GM21786 (cell line): ENCODE data around the gene IGF2R.
"Not testable (repeated sequence)": the region's sequence is repeated elsewhere in the genome, so short reads cannot be mapped to it uniquely, and the experiment has no call there.

Experiments used
- ATAC-seq: cut with Tn5 transposase; IDR thresholded peaks from one replicate; pipeline ENCODE4 v1.9.1; 2021; ENCODE audit not compliant: unreplicated experiment

Gene IGF2R

DNA sequence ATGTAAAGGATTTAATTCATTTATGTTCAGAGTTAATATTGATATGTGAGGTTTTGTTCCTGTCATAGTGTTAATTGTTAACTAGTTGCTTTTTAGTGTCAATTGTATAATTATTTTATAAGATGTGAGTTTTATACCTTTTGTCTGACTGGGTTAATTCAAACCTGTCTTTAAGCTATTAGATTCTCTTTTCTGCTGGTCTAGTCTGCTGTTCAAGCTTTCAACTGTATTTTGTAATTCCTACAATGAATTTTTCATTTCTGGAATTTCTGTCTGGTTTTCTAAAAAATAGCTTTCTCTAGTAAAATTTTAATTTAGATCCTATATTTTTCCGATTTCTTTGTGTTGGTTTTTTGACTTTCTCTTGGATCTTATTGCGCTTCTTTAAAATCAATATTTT, 26.5 kb downstream of the IGF2R start:
- no peak for ATAC-seq

DNA sequence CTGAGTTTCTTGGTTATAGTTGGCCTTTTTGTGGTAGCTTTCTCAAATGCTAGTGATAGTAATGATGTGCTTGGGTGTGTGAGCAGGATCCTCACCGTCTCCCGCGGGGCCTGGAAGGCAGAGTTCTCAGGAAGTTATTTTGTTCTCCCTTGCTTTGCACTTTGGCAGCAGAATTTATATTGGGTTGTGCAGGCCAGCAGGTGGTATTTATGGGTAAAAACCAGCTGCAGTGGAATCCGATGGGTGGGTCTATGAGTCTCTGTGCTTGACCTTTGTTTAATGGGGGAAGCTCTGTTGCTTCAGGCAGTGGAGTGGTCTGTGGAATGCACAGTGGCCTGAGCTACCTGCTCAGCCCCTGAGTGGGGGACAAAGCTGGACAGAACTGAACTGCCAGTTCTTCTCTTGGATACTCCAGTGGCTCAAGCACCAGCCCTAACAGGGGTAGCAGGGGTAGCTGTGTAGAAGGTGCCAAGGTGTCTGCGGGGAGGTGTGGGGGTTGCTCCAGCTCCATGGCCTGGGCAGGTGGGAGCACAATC, 27.3 kb downstream of the IGF2R start:
- ATAC-seq = no peak

DNA sequence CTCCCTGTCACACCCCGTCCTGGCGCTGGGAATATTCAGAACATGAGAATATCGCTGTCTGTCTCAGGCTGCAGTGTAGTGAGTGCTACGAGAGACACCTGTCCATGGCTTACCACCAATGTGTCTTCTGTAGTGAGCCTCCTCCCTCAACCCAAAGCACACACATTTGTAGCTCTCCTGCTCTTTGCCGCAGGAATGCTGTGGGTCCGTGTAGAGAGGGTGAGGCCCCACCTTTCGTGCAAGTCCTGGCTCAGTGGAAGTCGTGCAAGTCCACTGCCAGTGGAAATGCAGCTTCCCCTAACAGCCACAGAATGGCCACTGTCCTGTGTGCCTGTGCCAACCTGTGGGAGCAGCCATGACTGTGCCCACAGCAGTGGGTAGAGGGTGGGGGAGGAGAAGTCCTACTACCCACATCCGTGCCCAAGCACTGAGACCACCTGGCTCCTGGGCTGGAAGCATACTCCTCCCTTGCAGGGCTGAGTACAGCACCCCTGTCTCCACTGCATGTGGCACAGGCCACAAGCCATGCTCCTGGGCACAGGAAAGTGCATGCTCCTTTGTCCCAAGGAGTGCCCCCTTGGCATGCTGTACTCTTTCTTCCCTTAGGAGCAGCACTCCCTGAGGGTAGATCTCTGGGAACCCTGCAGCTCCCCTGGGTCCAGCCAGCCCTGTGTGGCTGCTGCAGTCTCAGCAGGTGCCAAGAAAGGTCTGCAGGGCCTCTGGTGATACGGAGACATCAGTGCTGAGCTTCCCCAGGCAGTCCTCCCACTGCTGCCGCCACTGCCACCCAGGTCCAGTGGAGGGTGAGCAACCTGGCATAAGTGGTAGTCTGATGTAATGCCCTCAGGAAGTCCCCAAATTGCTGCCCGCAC, 28.0 kb downstream of the IGF2R start:
- no peak for ATAC-seq

DNA sequence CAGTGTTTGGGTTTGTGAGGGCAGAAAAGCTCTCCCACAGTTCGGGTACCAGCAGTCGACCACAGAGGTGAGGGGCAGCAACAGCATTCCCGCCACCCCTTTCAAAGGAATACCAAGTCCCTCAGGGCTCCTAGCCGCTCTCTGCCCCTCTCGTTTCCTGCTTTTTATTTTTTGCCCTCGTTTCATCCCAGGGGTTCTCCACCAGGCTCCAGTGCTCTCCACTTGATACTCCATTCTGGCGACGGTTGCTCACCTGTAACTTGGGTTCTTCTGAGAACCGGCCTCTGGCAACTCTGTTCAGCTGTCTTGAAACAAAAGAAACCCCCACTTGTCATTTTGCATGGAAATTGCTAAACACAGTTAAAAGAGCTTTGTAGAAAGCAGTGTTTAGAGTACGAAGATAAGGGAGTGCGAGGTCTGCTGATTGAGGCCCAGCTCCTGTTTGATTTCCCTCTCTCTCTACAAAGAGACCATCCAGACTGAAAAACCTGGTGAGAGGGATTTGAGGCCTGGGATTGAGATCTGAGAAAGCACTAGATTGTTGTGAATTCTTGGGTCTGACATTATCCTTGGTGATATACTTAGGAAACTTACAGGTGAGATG, 28.7 kb downstream of the IGF2R start:
- no peak for ATAC-seq

DNA sequence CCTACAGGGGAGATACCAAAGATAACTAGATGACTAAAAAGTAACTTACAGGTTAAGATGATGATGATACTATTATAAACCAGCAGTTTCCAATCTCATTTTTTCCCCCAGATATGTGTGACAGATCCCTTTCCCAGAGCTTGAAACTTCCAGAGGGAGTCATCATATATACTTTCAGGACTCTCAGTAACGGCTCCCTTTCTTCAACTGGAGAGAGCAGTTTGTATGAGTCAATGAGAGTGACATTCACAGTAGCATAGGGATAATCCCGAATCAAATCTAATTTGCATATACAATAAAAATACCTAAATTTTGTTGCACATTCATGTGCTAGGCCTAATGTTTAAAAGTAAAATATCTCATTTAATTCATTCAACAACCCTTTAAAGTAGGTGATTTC, 29.7 kb downstream of the IGF2R start:
- ATAC-seq = no peak

DNA sequence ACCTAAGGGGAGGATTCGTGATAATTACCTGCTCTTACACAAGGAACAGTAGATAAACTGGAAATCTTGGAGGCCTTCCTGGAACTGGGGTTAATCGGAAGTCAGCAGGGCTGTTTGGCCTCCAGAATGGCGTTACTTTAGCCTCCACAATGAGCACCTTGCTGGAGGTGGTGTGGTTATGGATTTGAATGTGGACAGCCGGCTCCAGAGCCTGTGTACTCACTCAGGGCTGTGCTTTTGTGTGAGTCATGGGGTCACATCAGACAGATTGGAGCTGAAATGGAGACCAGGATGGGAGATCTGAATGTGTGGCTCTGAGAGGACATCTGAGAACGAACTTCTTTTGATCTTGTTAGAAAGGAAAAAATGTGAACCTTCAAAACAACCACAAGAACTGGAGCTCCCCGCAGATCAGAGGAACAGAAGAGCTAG, 30.4 kb downstream of the IGF2R start:
- no peak for ATAC-seq

DNA sequence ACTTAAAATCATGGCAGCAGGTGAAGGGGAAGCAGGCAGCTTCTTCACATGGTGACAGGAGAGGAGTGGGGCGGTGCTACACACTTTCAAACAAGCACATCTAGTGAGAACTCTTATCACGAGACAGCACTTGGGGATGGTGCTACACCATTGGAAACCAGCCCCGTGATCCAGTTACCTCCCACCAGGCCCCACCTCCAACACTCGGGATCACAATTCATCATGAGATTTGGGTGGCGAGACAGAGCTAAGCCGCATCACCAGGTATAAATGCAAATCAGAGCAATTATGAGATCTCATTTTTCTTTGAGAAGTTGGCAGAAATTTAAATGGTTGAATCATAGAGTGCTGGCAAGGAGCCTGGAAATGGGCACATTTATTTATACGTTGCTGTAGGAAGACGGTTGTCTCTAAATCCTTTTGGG, 31.4 kb downstream of the IGF2R start:
- ATAC-seq = no peak

DNA sequence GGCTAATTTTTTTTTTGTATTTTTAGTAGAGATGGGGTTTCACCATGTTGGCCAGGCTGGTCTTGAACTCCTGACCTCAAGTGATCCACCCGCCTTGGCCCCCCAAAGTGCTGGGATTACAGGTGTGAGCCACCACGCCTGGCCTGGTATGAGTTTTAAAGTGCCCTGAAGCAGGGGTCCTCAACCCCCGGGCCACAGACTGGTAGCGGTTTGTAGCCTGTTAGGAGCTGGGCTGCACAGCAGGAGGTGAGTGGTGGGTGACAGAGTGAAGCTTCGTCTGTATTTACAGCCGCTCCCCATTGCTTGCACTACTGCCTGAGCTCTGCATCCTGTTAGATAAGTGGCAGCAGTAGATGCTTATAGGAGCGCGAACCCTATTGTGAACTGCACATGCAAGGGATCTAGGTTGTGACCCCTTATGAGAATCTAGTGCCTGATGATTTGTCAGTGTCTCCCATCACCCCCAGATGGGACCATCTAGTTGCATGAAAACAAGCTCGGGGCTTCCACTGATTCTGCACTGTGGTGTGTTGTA, 32.1 kb downstream of the IGF2R start:
- ATAC-seq = not testable (repeated sequence)

DNA sequence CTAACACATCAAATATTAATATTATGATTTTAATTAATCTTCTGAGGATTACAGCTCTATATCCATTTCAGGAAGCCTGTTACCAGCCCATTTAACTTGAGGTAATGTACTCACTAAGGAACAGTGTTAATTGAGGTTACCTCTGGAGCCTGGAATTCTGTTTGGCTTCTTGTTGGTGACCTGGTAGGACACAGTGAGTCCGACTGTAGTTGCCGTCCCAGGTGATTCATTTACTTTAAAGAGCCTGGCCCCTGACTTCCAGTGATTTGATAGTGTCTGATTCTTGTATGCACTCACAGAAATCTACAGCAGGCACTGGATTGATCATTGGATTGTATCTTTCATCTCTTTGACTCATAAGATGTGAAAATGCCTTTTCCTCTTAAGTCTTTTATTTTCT, 34.0 kb downstream of the IGF2R start:
- ATAC-seq = no peak

DNA sequence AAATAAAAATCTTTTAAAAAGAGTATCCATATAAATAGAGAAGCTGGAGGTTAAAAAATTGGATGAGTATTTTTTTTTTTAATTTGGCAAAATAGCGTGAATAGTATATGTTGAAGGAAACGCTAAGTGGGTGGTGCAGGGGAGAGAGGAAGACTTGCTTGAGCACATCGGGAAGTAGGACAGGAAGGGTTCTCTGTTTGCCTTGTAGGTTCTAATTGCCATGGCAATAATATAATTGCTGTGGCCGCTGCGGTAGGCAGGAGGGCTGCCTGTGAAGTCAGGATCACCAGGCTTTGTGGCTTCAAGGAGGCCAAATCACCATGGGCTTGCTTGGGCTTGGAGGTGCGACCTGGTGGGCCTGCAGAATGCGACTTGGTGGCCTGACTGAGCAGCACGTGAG, 35.1 kb downstream of the IGF2R start:
- no peak for ATAC-seq

DNA sequence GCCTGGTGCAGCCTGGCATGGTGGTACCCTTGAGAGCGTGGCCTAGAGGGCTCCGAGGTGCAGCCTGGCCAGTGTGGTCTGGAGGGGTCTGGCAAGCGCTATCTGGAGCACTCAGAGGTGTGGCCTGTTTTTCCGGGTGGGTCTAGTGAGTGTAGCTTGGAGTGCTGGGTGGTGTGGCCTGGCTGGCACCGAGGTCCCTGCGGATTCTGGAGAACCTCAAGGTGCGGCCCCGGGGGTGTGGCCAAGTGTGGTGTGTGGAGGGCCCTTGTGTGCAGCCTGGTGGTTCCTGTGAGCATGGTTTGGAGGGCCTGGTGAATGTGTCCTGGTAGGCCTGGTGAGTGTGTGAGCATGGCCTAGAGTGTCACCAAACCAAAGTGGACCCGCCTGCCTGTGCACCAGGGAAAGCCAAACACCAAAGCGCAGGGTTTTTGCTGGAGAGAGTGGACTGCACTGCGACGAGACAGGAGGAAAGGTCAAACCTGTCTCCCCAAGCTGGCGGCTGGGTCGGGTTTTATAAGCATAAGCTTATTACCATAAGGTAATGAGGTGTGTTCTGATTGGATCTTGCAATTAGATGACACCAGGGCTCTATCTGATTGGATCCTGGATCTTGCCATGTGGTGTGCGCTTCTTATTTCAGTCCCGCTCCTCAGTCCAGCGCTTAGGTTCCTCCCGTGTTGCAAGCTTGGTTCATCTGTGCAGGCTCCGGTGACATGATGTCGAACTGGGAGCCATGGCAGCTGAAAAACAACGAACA, 35.7 kb downstream of the IGF2R start:
- ATAC-seq = no peak

DNA sequence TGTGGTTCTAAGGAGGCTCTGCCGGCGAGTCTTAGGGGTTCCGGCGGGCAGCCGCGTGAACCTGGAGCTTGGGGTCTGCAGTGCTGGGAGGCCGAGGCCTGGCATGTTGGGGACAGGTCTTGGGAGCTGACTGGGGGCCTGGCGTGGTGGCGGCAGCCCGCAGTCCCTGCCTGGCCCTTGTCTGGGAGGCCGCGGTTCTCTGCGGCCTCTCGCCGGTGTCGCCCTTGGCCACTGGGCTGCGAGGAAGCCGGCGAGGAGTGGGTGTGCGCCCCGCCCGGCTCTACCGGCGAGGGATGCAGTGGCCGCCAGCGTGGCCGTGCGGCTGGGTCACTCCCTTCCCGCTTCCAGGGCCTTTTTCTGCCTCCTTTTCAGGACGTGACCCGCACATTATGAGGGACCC, 36.3 kb downstream of the IGF2R start:
- ATAC-seq = no peak

DNA sequence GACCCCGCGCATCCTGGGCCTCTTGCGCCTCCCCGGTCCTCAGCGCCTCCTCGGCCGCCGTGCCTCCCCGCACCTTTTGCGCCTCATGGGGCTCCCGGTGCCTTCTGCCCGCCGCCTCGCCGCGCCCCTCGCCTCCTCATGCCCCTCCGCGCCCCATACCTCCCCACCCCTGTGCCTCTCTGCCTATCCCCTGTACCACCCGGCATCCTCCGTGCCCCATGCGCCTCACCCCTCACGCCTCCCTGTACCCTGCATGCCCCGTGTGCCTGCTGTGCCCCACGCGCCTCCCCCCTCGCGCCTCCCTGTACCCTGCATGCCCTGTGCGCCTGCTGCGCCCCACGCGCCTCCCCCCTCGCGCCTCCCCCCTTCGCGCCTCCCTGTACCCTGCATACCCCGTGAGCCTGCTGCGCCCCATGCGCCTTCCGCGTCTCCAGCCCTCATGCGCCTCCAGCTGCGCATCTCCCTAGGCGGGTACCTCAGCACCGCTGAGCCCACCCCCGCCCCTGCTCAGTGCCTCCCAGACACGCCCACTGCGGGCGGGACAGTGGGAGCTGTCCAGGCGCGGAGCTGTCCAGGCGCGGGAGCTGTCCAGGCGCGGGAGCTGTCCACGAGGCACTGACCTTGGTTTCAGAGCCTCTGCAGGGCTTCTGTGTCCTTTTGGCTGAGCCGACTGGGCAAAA, 37.1 kb downstream of the IGF2R start:
- no peak for ATAC-seq

DNA sequence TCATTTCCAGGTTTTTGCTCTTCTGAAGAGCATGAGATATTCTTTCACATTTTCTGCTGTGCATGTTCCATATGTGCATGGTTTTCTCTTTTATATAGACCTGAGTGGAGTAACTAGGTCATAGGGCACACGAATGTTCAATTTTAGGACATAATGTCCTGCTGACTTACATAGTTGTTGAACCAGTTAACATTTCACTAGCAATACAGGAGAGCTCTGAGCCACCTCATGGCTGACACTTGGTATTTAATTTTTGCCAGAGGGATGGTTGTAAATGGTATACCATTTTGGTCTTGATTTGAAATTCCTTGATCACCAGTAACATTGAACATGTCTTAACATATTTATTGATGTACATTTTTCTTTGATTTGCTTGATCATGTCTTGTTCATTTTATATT, 38.3 kb downstream of the IGF2R start:
- no peak for ATAC-seq

DNA sequence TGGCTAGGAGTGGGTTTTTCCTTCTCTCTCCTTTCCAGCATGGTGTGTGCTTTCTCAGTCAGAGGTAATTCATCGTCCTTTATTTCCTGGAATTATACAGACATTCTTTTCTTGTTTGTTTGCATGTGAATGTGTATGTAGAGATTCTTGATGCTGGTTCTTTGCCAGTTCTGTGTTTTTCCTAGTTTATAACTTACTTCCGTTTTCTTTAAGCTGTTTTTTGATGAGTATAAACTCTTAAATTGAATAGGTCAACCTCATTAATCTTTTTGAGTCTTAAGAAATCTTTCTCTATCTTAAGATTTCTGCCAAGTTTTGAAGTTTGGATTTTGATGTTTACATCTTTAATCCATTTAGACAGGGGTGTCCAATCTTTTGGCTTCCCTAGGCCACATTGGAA, 38.7 kb downstream of the IGF2R start:
- no peak for ATAC-seq

DNA sequence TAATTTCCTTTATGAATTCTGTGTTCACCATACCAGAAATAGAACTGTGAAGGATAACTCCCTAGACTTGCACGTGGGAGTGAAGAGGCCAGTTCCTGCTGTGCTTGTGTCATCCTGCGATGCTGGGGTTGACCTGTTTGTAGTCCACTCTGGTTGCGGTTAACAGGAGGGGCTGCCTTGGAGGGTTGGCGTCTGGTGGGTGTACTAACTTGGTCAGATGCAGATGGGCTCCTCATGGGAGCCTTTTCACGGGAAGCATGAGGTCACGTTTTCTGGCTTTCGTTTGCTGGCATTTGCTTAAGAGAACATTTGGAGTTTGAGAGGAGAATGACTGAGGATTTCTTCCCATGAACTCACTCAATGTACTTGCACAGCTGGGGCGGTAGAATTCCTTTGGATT, 41.2 kb downstream of the IGF2R start:
- no peak for ATAC-seq

DNA sequence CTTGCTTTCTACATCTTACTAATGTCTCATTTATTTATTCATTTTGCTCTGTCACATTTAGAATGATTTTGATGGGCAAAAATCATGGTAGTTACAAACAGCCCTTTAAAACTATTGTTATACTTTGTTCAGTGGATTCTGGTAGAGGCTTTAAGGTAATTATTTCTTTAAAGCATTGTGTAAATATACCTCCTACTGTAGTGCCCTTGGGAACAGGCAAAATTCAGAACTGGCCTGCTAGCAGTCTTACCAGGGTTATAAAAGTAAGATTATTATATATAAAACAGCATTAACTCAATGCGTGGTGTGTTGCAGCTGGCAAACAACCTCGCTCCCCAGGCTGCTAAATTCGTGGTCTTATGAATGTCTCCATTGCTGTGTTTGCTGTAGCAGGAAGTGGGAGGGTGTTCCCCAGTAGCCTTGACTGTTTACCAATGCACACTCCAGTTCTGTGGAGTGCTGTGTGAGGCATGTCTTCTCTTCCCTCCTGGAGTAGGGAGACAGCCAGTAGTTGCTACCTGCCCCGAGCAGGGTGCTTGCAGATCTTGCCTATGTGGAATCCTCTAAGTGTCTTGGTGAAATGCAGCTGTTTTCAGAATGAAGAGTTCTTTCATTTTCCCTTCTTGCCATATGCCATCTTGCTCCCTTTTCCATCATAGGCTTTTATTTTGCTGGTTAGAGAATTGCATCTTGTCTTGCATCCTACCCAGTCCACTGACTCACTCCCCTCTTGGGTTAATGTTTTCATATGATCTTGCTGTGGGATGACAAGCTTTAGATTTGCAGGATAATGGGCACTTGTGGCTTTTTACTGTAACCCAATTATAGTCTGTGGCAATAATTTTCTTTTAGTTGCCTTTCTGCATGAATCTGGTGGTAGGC, 45.3 kb downstream of the IGF2R start:
- ATAC-seq = no peak

DNA sequence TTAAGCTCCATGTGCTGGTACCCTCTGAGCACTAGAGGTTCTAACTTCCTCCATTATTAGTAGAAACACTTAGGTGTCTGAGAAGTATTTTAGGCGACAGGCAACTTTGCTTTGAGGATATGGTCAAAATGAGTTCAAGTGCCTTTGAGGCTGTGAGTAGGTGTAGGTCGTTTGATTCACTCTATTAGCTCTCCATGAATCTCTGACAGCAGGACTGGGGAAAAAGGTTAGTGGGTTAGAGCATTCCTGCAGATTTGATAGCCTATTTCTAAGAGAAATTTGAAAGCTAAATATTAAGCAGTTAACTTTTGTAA, 45.9 kb downstream of the IGF2R start:
- ATAC-seq = no peak

DNA sequence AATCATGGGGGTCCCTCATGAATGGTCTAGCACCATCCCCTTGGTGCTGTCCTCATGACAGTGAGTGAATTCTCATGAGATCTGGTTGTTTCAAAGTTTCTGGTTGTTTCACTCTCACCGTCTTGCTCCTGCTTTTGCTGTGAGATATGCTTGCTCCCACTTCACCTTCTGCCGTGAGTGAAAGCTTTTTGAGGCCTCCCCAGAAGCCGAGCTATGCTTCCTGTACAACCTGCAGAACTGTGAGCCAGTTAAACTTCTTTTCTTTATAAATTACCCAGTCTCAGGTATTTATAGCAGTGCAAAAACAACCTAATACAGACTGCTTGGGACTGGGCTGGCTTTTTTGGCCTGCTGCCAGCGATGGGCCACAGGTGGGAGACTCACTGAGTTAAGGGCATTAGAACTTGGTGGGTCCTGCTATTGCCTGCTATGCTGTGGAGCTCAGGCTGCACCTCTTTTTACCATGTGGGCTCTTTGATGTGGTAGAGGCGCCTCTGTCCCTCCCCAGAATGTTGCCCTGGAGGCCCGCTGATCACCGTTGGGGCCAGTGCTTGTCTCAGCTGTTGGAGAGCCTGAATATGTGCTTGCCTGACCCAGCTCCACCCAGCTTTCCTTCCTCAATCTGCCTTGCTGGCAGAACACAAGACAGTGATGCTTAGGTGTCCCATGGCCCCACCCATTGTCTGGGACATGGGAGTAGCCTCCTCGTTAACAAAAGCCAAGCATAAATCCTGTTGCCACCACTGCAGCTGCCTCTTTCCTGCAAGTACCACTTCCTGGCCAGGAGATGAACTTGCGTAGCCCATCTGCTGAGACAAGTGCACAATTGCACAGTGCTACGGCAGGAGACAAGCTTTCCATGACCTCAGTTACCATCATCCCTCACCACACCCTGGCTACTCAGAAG, 47.1 kb downstream of the IGF2R start:
- ATAC-seq = no peak
